ENCODE data around the gene OR4K1.
"Not testable (repeated sequence)": the region's sequence is repeated elsewhere in the genome, so short reads cannot be mapped to it uniquely, and the experiment has no call there.

The OR4K1 gene, protein sequence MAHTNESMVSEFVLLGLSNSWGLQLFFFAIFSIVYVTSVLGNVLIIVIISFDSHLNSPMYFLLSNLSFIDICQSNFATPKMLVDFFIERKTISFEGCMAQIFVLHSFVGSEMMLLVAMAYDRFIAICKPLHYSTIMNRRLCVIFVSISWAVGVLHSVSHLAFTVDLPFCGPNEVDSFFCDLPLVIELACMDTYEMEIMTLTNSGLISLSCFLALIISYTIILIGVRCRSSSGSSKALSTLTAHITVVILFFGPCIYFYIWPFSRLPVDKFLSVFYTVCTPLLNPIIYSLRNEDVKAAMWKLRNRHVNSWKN

DNA sequence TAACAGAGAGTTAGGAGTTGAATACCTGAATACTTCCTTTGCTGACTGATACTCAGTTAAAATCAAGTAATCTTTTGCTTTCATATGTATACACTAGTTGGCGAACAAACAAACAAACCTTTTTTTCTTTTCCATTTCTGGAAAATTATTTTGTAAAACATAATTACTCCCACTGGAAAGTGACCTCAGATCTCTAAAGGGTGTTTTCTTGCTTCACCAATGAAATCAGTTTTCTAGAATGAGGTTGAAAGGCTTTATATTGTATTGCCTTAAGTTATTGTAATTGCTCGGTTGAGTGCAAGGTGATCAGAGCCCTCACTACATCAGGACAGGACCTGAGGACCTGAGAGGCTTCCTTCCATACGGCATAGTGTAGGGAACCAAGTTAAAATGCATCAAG, at the start of gene OR4K1:
Gene OR4K1, plus strand, starts transcription at position 301 of the 400 bp plus-strand sequence. CDS start 4,750 bp downstream, outside the sequence.
- no peaks in the 10 kb centered on the region for H3K36me3 Mint-ChIP-seq
- H3K4me3 Mint-ChIP-seq, result no peak within 1 kb of the TSS
- H3K27me3 Mint-ChIP-seq, result no peaks in the 10 kb centered on the region
- H3K27ac Mint-ChIP-seq, result no peak within 1 kb of the TSS
- no peak for DNase-seq
- ATAC-seq (replicated peaks), result no peak
- H3K4me1 Mint-ChIP-seq, result no peaks in the 10 kb centered on the region
- H3K9me3 Mint-ChIP-seq, result peaks cover 0 to 2% of the 10 kb centered on the region in 2 donors

DNA sequence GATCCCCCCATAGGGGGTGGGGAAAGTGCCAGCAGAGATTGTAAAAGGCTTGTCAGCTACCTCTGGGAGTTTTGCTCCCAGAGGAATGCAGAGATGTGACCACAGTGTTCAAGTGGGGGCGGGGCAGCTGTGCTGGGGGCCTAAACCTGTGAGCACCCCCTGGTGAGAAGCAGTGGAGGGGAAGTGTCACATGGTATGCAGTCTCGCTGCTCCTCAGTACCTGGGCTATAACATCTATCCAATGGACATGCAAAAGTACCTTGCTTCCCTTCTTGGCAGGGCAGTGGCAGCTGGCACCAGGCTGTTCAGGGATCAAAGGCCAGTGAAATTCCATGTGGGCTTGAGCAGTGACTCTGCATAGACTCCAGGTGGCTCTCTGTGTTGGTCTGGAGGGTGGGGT, 35.4 kb upstream of the OR4K1 start:
- no peaks in the 10 kb centered on the region for H3K27me3 Mint-ChIP-seq
- H3K36me3 Mint-ChIP-seq, result peaks cover 0 to 8% of the 10 kb centered on the region in 2 donors
- no peaks in the 10 kb centered on the region for H3K4me1 Mint-ChIP-seq
- DNase-seq (no peak), ATAC-seq (replicated peaks) (peak in 1 of 2 donors; percentile 16)
- H3K9me3 Mint-ChIP-seq, result peaks cover 24 to 33% of the 10 kb centered on the region in 2 donors
- H3K4me3 Mint-ChIP-seq, result no peak overlapping the region
- H3K27ac Mint-ChIP-seq, result no peak overlapping the region

DNA sequence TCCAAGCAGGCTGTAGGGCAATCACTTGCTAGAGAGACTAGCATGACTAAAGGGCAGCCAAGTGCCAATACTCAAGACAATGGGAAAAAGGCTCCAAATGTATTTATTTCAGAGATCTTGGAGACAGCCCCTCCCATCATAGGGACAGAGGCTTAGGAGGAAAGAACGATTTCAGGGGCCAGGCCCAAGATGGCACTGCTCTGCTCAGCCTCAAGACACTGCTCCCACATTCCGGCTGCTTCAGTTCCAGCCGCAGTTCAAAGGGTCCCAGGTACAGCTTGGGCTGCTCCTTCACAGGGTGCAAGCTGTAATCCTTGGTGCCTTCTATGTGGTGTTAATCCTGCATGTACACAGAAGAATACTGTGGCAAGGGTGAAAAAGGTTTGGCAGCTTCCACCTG, 29.7 kb upstream of the OR4K1 start:
- Mint-ChIP-seq H3K4me3 (no peak overlapping the region), H3K36me3 (no peaks in the 10 kb centered on the region), H3K27me3 (no peaks in the 10 kb centered on the region), H3K9me3 (peaks cover 9 to 12% of the 10 kb centered on the region in 2 donors), H3K27ac (no peak overlapping the region), H3K4me1 (no peaks in the 10 kb centered on the region)
- DNase-seq (no peak), ATAC-seq (replicated peaks) (no peak)

DNA sequence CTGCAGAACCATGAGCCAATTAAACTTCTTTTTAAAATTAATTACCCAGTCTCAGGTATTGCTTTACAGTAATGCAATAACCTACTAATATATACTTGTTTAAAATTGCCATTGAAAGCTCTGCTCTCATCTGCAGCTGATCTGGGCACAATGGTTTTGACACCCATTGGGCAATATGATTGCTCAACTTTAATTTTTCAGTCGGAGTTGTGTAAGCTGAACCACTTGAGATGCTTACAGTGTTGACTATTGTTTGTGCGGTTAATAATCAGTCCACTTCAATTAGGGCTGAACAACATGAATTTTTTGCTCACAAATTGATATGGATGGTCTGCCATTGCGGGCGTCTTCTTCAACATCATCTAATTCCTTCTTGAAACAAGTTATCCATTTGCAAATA, 28.3 kb upstream of the OR4K1 start:
- no peaks in the 10 kb centered on the region for H3K4me1 Mint-ChIP-seq

DNA sequence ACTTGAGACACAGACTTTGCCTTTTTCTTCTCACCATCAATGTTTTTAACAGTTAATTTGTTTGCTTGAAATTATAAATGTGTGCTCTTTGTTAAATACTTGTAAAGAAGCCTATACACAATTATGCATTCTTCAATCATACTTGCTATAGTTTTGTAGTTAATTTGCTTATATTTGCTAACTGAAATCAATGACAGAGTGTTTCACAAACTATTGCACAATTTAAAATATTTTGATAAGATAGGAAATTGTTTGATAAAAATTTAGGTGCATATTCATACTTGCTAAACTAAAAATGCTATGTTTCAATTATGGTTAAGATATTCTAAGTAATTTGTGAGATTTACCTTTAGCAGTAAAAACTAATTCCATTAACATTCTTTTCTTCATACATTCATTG, 24.1 kb upstream of the OR4K1 start:
- H3K27ac Mint-ChIP-seq, result no peak overlapping the region
- no peak overlapping the region for H3K4me3 Mint-ChIP-seq
- DNase-seq, result no peak
- H3K27me3 Mint-ChIP-seq, result no peaks in the 10 kb centered on the region
- no peaks in the 10 kb centered on the region for H3K4me1 Mint-ChIP-seq
- no peak for ATAC-seq (replicated peaks)
- peaks cover 5 to 10% of the 10 kb centered on the region in 2 donors for H3K9me3 Mint-ChIP-seq
- H3K36me3 Mint-ChIP-seq, result no peaks in the 10 kb centered on the region

More for the DNA sequence above, 28.3 kb upstream of the OR4K1 start:
- ATAC-seq (replicated peaks), result no peak
- no peaks in the 10 kb centered on the region for H3K27me3 Mint-ChIP-seq
- H3K9me3 Mint-ChIP-seq, result peaks cover 1 to 4% of the 10 kb centered on the region in 2 donors
- no peak for DNase-seq
- no peak overlapping the region for H3K27ac Mint-ChIP-seq
- no peak overlapping the region for H3K4me3 Mint-ChIP-seq
- H3K36me3 Mint-ChIP-seq, result no peaks in the 10 kb centered on the region

DNA sequence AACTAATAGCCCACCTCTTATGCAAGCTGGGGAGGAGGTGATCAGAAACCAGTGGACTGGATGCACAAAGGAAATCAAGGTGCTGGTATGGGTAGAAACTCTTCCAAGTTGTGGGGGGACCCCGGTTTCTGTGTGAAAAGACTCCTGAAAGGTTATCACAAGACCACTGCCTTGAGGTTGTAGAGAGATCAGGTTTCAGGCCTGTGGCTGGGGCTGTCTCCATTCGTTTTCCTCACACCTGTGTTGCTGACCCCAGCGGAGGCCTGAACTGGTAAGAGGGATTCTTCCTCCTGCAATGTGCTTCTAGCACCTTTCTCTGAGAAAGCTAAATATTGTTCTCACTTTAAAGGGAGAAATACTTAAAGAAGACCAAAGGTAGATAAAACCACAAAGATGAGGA, 19.6 kb upstream of the OR4K1 start:
- no peak overlapping the region for H3K27ac Mint-ChIP-seq
- H3K36me3 Mint-ChIP-seq, result no peaks in the 10 kb centered on the region
- no peaks in the 10 kb centered on the region for H3K27me3 Mint-ChIP-seq
- ATAC-seq (replicated peaks), result no peak
- peaks cover 7 to 12% of the 10 kb centered on the region in 2 donors for H3K9me3 Mint-ChIP-seq
- no peaks in the 10 kb centered on the region for H3K4me1 Mint-ChIP-seq
- DNase-seq, result no peak
- H3K4me3 Mint-ChIP-seq, result no peak overlapping the region

DNA sequence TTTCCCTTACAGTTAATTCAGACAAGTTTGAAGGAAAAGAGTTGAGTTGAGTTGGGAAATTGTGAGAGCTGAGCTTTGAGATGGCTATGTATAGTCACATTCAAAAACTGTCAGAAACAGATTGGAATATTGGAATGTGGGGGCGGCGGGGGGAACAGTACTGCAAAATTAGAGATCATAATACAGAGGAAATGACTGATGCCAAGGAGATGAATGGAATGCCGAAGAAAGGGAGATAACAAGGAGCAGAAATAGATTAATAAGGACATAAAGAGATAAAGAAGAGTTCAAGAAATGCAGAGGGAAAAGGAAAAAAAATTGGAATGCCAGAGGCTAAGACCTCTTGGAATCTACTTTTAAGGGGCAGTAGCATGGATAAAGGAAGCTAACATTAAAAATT, 13.5 kb upstream of the OR4K1 start:
- no peak overlapping the region for H3K27ac Mint-ChIP-seq
- H3K4me1 Mint-ChIP-seq, result no peaks in the 10 kb centered on the region
- no peaks in the 10 kb centered on the region for H3K36me3 Mint-ChIP-seq
- ATAC-seq (replicated peaks) (no peak), DNase-seq (no peak)
- H3K9me3 Mint-ChIP-seq, result no peaks in the 10 kb centered on the region
- H3K27me3 Mint-ChIP-seq, result no peaks in the 10 kb centered on the region
- no peak overlapping the region for H3K4me3 Mint-ChIP-seq

DNA sequence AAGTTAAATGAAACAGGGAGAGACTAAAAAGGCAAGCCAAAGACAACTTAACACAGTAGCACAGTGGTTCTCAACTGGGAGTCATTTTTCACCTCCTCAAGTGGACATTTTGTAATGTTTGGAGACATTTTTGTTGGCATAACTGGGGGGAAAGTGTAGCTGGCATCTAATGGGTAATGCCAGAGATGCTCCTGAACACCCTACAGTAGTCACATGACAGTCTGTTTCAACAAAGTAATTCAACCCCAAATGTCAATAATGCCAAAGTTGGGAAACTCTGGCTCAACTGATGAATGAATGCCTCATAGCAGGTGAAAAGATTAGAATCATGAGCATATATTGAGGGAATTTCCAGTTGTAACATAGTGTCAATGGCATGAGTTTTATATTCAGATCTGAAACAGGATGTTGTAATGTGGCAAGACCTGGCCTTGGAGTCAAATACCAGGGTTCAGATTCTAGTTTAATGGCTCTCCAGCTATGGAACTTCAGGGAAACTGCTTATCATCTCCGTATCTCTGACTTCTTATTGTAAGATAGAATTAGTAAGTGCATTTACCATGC, 12.7 kb upstream of the OR4K1 start:
- no peak overlapping the region for H3K27ac Mint-ChIP-seq
- no peak overlapping the region for H3K4me3 Mint-ChIP-seq
- ATAC-seq (replicated peaks), result no peak
- H3K27me3 Mint-ChIP-seq, result no peaks in the 10 kb centered on the region
- no peaks in the 10 kb centered on the region for H3K4me1 Mint-ChIP-seq
- no peaks in the 10 kb centered on the region for H3K36me3 Mint-ChIP-seq
- no peaks in the 10 kb centered on the region for H3K9me3 Mint-ChIP-seq
- no peak for DNase-seq

DNA sequence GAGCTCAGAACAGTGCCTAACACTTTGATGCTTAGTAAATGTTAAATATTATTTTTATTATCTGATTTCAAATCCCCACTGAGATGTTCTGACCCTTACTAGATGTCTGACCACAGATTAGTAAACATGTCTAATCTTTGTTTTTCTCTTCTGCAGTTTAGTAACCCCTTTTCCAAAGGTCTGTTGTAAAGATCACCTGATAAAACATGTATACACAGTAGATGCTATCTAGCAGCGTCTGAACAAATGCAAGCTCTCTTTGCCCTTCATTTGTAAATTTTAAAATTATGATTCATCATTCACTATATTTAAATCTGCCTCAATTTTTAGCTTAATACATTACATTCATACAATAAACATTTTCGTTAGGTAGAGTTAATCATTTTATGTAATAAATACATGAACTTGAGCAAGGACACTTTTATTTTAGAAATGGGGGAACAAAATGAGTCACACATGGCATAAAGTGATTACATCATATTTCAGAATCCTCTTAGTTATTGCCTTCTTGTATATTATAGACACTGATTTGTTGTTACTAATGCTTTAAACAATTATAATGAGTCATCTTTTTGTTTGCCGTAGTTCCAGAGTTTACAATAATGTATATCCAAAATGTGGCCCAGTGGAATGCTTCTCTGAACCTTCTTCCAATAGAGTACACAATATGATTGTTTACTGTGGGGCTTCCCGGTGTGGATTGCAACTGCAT, 12.0 kb upstream of the OR4K1 start:
- ATAC-seq (replicated peaks), result no peak
- DNase-seq, result no peak
- Mint-ChIP-seq H3K36me3 (no peaks in the 10 kb centered on the region), H3K4me1 (no peaks in the 10 kb centered on the region), H3K9me3 (no peaks in the 10 kb centered on the region), H3K27me3 (no peaks in the 10 kb centered on the region), H3K27ac (no peak overlapping the region), H3K4me3 (no peak overlapping the region)

DNA sequence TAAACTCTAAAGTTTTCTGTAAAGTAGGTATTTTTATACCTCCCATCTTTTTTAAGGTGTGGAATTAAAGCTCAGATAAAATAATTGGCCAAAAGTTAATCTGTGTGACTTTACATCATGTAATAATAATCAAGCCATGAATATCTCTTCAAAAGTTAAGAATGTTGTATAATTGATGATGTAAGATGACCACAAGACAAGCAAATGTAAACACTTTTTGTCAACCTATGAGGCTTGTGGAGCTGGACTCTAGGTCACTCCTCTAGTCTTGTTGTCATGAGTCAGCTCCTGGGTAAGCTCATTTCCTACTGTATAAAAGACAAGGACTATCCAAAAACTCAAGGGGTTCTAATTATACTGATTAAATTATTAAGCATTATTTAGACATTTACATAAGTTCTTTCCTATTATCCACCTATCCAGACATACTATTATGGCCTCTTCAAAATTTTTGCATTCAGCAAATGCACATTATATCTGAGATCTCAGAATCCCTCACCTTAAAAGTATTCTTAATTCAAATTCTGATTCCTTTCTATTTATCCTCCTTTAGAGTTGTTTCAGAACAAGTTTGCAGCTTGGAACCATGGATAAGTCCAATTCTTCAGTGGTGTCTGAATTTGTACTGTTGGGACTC, 10.6 kb upstream of the OR4K1 start, which contains the start of gene OR4K5:
Gene OR4K5, plus strand, starts transcription at position 587 of the 637 bp plus-strand sequence. Its CDS starts 0 bp downstream, at position 587.
- no peaks in the 10 kb centered on the region for H3K36me3 Mint-ChIP-seq
- H3K27ac Mint-ChIP-seq, result no peak within 1 kb of the TSS
- H3K4me1 Mint-ChIP-seq, result no peaks in the 10 kb centered on the region
- DNase-seq (no peak), ATAC-seq (replicated peaks) (no peak)
- H3K9me3 Mint-ChIP-seq, result no peaks in the 10 kb centered on the region
- no peak within 1 kb of the TSS for H3K4me3 Mint-ChIP-seq
- H3K27me3 Mint-ChIP-seq, result no peaks in the 10 kb centered on the region

DNA sequence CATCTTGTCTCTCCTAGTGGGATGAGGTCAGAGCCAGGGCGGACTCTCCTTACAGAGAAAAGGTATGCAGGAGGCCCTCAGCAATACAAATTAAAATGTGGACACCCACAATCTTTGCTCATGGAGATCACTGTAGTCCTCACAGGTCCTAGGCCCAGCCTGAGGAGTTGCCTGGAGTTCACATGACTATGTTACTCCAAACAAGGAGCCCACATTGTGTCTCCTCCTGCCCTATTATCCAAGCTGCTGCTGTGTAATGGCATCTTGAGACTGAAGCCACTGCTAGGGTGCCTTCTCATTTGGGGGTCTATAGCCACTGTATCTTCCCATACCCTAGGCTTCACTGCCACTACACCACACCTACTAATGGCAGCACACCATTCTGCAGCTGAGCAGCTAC, 11.0 kb downstream of the OR4K1 start:
- Mint-ChIP-seq H3K9me3 (peaks cover 0 to under 1% of the 10 kb centered on the region in 2 donors), H3K4me3 (no peak overlapping the region), H3K27me3 (no peaks in the 10 kb centered on the region), H3K27ac (no peak overlapping the region), H3K4me1 (no peaks in the 10 kb centered on the region), H3K36me3 (no peaks in the 10 kb centered on the region)
- DNase-seq (no peak), ATAC-seq (replicated peaks) (peak in 1 of 2 donors; percentile 20)

DNA sequence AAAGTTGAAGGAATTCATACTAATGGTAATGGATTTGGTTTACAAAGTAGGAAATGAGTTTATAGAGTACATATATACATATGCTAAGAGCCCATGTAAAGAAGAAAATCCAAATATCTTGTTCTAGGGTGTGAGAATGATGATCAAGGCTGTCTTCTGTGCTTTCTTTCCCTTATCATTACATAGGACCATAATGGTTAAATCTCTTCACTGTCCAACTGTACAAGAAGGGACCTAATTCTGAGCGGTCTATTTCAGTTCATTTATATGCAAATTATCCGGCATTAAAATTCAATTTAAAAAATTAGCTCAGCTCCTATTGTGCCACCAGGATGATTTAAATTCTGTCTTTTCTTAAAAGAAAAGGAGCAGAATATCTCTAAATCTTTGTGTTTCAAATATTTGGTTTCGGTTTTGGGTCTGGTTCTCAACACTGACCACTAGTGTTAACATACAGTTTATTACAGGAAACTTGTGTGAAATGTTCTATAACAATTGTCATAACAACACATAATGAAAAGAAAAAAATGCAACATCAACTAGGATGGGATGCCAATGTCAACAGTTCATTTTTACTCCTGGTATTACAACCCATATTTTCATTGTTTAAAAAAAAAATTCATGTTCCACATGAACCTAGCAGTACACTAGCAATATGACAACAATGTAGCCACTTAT, 16.8 kb downstream of the OR4K1 start:
- no peaks in the 10 kb centered on the region for H3K27me3 Mint-ChIP-seq
- H3K4me1 Mint-ChIP-seq, result no peaks in the 10 kb centered on the region
- ATAC-seq (replicated peaks), result no peak
- no peak for DNase-seq
- no peaks in the 10 kb centered on the region for H3K36me3 Mint-ChIP-seq
- peaks cover 0 to 4% of the 10 kb centered on the region in 2 donors for H3K9me3 Mint-ChIP-seq
- H3K27ac Mint-ChIP-seq, result no peak overlapping the region
- H3K4me3 Mint-ChIP-seq, result no peak overlapping the region

DNA sequence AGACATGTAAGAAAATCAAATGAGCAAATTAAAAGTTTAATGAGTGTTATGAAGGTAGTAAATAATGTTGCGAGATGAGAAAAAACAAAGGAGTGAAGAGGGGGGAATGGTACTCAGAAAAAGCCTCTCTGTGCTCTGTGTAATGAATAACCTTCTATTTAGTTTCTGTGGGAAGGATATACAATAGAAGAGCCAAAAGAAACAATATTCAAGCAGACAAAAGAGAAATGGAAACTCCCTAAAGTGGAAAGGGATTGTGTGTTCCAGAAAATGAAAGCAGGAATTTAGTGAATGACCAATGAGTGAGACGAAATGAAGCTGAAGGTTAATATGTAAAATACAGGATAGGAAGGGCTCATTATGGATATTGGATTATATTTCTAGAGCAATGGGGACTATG, 18.5 kb downstream of the OR4K1 start:
- no peak for DNase-seq
- no peak overlapping the region for H3K4me3 Mint-ChIP-seq
- peaks cover 0 to 4% of the 10 kb centered on the region in 2 donors for H3K9me3 Mint-ChIP-seq
- no peaks in the 10 kb centered on the region for H3K27me3 Mint-ChIP-seq
- no peaks in the 10 kb centered on the region for H3K4me1 Mint-ChIP-seq
- H3K27ac Mint-ChIP-seq, result no peak overlapping the region
- H3K36me3 Mint-ChIP-seq, result no peaks in the 10 kb centered on the region
- no peak for ATAC-seq (replicated peaks)

DNA sequence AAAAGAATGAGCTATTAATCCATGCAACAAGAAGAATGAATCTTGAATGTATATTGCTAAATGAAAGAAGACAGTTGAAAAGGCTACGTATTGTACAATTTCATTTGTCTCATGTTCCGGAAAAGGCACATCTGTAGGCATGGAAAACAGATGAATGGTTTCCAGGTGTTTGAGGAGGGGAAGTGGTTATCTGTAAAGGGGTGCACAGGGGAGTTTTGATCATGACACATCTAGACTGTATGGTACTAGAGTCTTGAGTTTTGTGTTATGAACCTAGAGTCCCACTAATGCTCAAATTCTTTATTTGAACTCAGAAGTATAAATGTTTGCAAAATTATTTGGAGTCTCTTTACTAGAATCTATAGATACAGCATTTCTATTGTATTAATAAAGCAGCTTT, 39.0 kb downstream of the OR4K1 start:
- not testable (repeated sequence) for H3K4me3 Mint-ChIP-seq; DNase-seq; H3K27me3 Mint-ChIP-seq; H3K9me3 Mint-ChIP-seq; H3K36me3 Mint-ChIP-seq; H3K27ac Mint-ChIP-seq; ATAC-seq (replicated peaks); H3K4me1 Mint-ChIP-seq

All from stimulated activated naive B cell treated with anti-CD40 and anti-IgM and Interleukin-4, amounts not matched to agents 10 μg/mL and 1 μg/mL and 100 μg/mL, for 72 hours (primary cell).